GM12878 (cell line): Measurements from ENCODE around the gene SH3D19. TPM values are rescaled to one million over a fixed set of nuclear protein-coding genes. Genes with fewer than 3 reads are reported as not detected.

Experiments used
- ATAC-seq: fragments of 200-7000 bp; cut with Tn5 transposase; 3 replicates; pipeline ENCODE4 v1.9.1; 2020; ENCODE audit warnings: mild to moderate bottlenecking, moderate library complexity
- BruUV-seq: library from RNA; stranded (reverse); fragments of 400-500 nt; replicated peaks from 2 replicates; lab custom pipeline; 2021; lab: Mats Ljungman, UMichigan
- CTCF ChIA-PET: fragments of 300-600 bp; sonication (Branson Sonifier 250); formaldehyde crosslinking; extraction: SDS; loops from one replicate; lab custom pipeline; 2021; ENCODE audit warnings: inconsistent platforms; lab: Yijun Ruan, JAX
- POLR2A ChIA-PET: fragments of 350-600 bp; formaldehyde crosslinking; extraction: SDS; loops from one replicate; lab custom pipeline; 2021; ENCODE audit warnings: inconsistent platforms; lab: Charles Lee
- RAD21 ChIA-PET: fragments of 300-600 bp; sonication (Branson Sonifier 250); formaldehyde crosslinking; loops from one replicate; lab custom pipeline; 2023; ENCODE audit warnings: antibody characterized with exemption; ENCODE audit not compliant: unreplicated experiment; lab: Charles Lee
- SMC1A ChIA-PET: fragments of 300-600 bp; sonication (Branson Sonifier 250); formaldehyde crosslinking; loops from one replicate; lab custom pipeline; 2023; ENCODE audit not compliant: unreplicated experiment, uncharacterized antibody; lab: Charles Lee
- DNase-seq: peaks from one replicate; pipeline ENCODE4 v3.0.0-alpha.2; 2011; ENCODE audit warnings: low read depth, low spot score
- FAIRE-seq: peaks from 3 replicates; lab custom pipeline; 2011; peaks lifted over from hg19 to GRCh38; lab: Jason Lieb, UNC
- H2AFZ ChIP-seq: 2 replicates; pipeline ENCODE4 v1.6.0; 2011; ENCODE audit warnings: low read depth, low read length, control low read depth; ENCODE audit not compliant: control insufficient read depth
- H3K27ac ChIP-seq: 2 replicates; pipeline ENCODE4 v1.5.1; 2011; ENCODE audit warnings: control low read depth; ENCODE audit not compliant: control insufficient read depth, insufficient read depth
- H3K27me3 ChIP-seq, 2 experiments: replicated peaks in 1 of 2; 2 replicates each; pipeline versions ENCODE4 v1.6.0 to v1.6.1; 2011; ENCODE audit warnings: low read length in 1 of 2; ENCODE audit not compliant: control insufficient read depth in 2 of 2, insufficient read depth in 2 of 2
- H3K36me3 ChIP-seq, 2 experiments: 2 replicates each; pipeline ENCODE4 v1.5.1; 2011; ENCODE audit warnings: low read length in 1 of 2; ENCODE audit not compliant: control insufficient read depth in 2 of 2, insufficient read depth in 2 of 2
- H3K4me1 ChIP-seq: 2 replicates; pipeline ENCODE4 v1.6.1; 2011; ENCODE audit warnings: mild to moderate bottlenecking, low read length, moderate library complexity, mixed read lengths; ENCODE audit not compliant: control insufficient read depth, insufficient read depth
- H3K4me2 ChIP-seq: 2 replicates; pipeline ENCODE4 v1.6.0; 2011; ENCODE audit warnings: control low read depth; ENCODE audit not compliant: control insufficient read depth, insufficient read depth
- H3K4me3 ChIP-seq: fragments of 200-600 bp; sonication (generic); 2 replicates; pipeline ENCODE4 v1.5.1; 2016
- H3K79me2 ChIP-seq: 2 replicates; pipeline ENCODE4 v1.6.0; 2011; ENCODE audit warnings: low read length; ENCODE audit not compliant: control insufficient read depth, insufficient read depth
- H3K9ac ChIP-seq: 2 replicates; pipeline ENCODE4 v1.8.0; 2011; ENCODE audit warnings: low read length, control low read depth, mixed read lengths; ENCODE audit not compliant: control insufficient read depth, insufficient read depth
- H3K9me3 ChIP-seq: replicated peaks from 3 replicates; pipeline ENCODE4 v1.5.1; 2011; ENCODE audit warnings: mild to moderate bottlenecking, low read length; ENCODE audit not compliant: control insufficient read depth, insufficient read depth
- H4K20me1 ChIP-seq: 2 replicates; pipeline ENCODE4 v1.6.0; 2011; ENCODE audit not compliant: control insufficient read depth, insufficient read depth
- BACH1 ChIP-seq: fragments of 450-650 bp; IDR thresholded peaks from 2 replicates; pipeline ENCODE4 v1.6.1; 2017; ENCODE audit warnings: mild to moderate bottlenecking, borderline replicate concordance
- IKZF1 ChIP-seq: fragments of 450-650 bp; conservative IDR thresholded peaks from 2 replicates; pipeline ENCODE4 v1.6.1; 2017; ENCODE audit warnings: antibody characterized with exemption, mild to moderate bottlenecking
- MEF2A ChIP-seq: IDR thresholded peaks from 2 replicates; pipeline ENCODE4 v1.6.1; 2011; ENCODE audit warnings: low read depth, mild to moderate bottlenecking, low read length, moderate library complexity; ENCODE audit not compliant: insufficient read depth
- MTA3 ChIP-seq: IDR thresholded peaks from 2 replicates; pipeline ENCODE4 v1.6.1; 2012; ENCODE audit warnings: low read length, inconsistent platforms, borderline replicate concordance
- NBN ChIP-seq: fragments of 450-650 bp; IDR thresholded peaks from 2 replicates; pipeline ENCODE4 v1.6.1; 2016
- NFXL1 ChIP-seq: fragments of 450-650 bp; IDR thresholded peaks from 2 replicates; pipeline ENCODE4 v1.6.1; 2017; ENCODE audit warnings: antibody characterized with exemption, mild to moderate bottlenecking, borderline replicate concordance
- NR2F1 ChIP-seq: fragments of 450-650 bp; conservative IDR thresholded peaks from 2 replicates; pipeline ENCODE4 v1.6.1; 2017; ENCODE audit warnings: mild to moderate bottlenecking
- POLR2A ChIP-seq: IDR thresholded peaks from 2 replicates; pipeline ENCODE4 v1.6.1; 2011; ENCODE audit warnings: low read depth, mild to moderate bottlenecking, low read length
- POLR2AphosphoS5 ChIP-seq: IDR thresholded peaks from 2 replicates; pipeline ENCODE4 v1.6.1; 2011; ENCODE audit warnings: mild to moderate bottlenecking, low read length, inconsistent platforms
- SUZ12 ChIP-seq: fragments of 200-600 bp; sonication (generic); IDR thresholded peaks from one replicate; pipeline ENCODE4 v1.6.1; 2018; ENCODE audit warnings: antibody characterized with exemption, mild to moderate bottlenecking; ENCODE audit not compliant: unreplicated experiment
- WRNIP1 ChIP-seq: IDR thresholded peaks from 2 replicates; pipeline ENCODE4 v1.6.1; 2011; ENCODE audit warnings: low read depth, low read length, improper control_type of control experiment, borderline replicate concordance
- ZNF217 ChIP-seq: fragments of 450-650 bp; IDR thresholded peaks from 2 replicates; pipeline ENCODE4 v1.6.1; 2017; ENCODE audit warnings: antibody characterized with exemption, mild to moderate bottlenecking
- WGBS: methylation state at CpG from one replicate; pipeline ENCODE4 v1.1.6; 2016; ENCODE audit warnings: low lambda C conversion rate; ENCODE audit not compliant: insufficient replicate concordance, insufficient coverage; ENCODE audit errors: missing lambda C conversion rate; 5-methylcytosine and 5-hydroxymethylcytosine counted together
- in situ Hi-C: fragments of 300-500 bp; cut with MboI; formaldehyde crosslinking; loops from 9 replicates; pipeline ENCODE4 v1.14.3; 2018; ENCODE audit warnings: mixed read lengths
- intact Hi-C: fragments of 100-400 bp; cut with micrococcal nuclease; formaldehyde crosslinking; loops from one replicate; pipeline ENCODE4 v1.14.2; 2022; ENCODE audit not compliant: unreplicated experiment
- polyA plus RNA-seq, 11 experiments: library from polyadenylated mRNA; depleted of rRNA in 4 of 11; unstranded in 6 of 11; stranded (reverse) in 5 of 11; fragments of >200 nt; fragmentation: Nextera tagmentation in 4 of 11; fragmentation: Illumina TruSeq in 1 of 11; extraction: Ambion mirVana in 4 of 11; extraction: Trizol in 1 of 11; gene quantifications; 1 replicate in 1 of 11; 2 replicates in 10 of 11; pipeline versions ENCODE4 v1.2.1 to v1.2.3, GENCODE V29; 2011 to 2016; ENCODE audit warnings: inconsistent platforms in 2 of 11, missing spikeins in 2 of 11, low read depth in 1 of 11
- total RNA-seq, 4 experiments: library from RNA; depleted of rRNA in 3 of 4; stranded (reverse); fragments of >200 nt in 3 of 4; fragmentation: Illumina TruSeq in 1 of 4; extraction: Trizol in 1 of 4; gene quantifications; 2 replicates each; pipeline versions ENCODE4 v1.2.1 to v1.2.3, GENCODE V29; 2013 to 2021
- TF ChIP-seq, protein P1 (sequence below): fragments of 450-650 bp; formaldehyde crosslinking; IDR thresholded peaks from 2 replicates; pipeline ENCODE4 v1.4.0; 2022; ENCODE audit warnings: mild to moderate bottlenecking, moderate library complexity

The SH3D19 gene
- total and polyA plus RNA-seq, 10 of the 15 experiments (the other 5 are each of a cell fraction or from before 2014, with no cell fraction given) = 0.03 to 6.9 (median 0.33) TPM; not detected in 3

DNA sequence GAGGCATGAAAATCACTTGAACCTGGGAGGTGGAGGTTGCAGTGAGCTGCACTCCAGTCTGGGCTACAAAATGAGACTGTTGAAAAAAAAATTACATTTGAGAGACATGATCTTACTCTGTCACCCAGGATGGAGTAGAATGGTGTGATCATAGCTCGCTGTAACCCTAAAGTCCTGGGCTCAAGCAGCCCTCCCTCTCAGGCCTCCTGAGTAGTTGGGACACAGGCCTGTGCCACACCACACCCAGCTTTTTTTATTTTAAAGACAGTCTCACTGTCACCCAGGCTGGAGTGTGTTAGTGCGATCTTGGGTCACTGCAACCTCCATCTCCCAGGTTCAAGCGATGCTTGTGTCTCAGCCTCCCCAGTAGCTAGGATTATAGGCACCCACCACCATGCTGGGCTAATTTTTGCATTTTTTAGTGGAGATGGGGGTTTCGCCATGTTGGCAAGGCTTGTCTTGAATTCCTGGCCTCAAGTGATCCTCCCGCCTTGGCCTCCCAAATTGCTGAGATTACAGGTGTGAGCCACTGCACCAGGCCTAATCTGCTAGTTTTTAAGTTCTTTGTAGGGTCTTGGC, 219.9 kb downstream of the SH3D19 start:
- SMC1A ChIA-PET = interaction anchor here (0.5 to 1.8 kb wide), 5 partner anchors 9 to 257 kb away, joined by 3 to 7 read pairs (median 3); no protein-coding TSS in a partner anchor
- WGBS = 97% methylated on average over 5 of the region's 5 CpGs
- TF ChIP-seq POLR2AphosphoS5 (peak; percentile 49; the same call in 1 of the 2 replicates), POLR2A (0 out of 2 replicates have a peak, but pooled peaks have one; percentile 25), MEF2A (no peak)
- TF ChIP-seq, all 136 proteins: peak for 2
- no TSS peak for BruUV-seq
- Histone ChIP-seq H3K4me3 (no peak overlapping the region), H3K27ac (no peak overlapping the region), H3K4me1 (no peaks in the 10 kb centered on the region), H4K20me1 (peaks cover 9% of the 10 kb centered on the region), H3K4me2 (no peak overlapping the region), H3K79me2 (peaks cover 32% of the 10 kb centered on the region), H3K27me3 (no peaks in the 10 kb centered on the region), H3K9ac (no peak overlapping the region), H3K36me3 (peaks cover 12 to 31% of the 10 kb centered on the region in 2 experiments), H2AFZ (no peak overlapping the region), H3K9me3 (no peaks in the 10 kb centered on the region)
- ChIA-PET CTCF (interaction anchor here (1.0 to 1.9 kb wide), 2 partner anchors 12 to 16 kb away, joined by 3 to 12 read pairs; no protein-coding TSS in a partner anchor), RAD21 (no interaction called here), POLR2A (interaction anchor here (0.8 kb wide), 1 partner anchor 91 kb away, joined by 3 read pairs; the partner anchor contains the start of gene LRBA)
- intact Hi-C loops (no loop called here), in situ Hi-C loops (loop anchor here (25.0 kb wide), 1 partner anchor 1682 kb away; the partner anchor contains the start of genes ARFIP1 and TIGD4)
- DNase-seq = no peak
- no peak for FAIRE-seq
- peak; percentile 22 for ATAC-seq

DNA sequence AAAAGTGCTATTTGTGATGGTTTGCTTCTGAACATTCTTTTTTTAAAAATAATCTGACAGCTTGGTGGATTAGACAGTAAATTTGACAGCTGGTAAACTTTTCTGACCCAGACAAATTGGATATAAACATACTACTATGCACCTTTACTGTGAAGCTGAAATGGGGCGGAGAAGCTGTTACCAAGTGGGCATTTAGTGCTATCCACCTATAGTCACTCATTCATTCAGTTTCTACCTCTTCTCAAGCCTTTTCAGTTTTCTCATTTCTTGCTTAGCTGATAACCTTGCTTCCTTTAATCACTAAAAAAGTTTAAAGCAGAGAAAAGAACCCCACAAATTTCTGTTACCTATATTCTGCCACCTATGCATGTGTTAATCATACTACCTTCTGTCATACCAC, 220.8 kb downstream of the SH3D19 start:
- H3K9me3 ChIP-seq = no peaks in the 10 kb centered on the region
- FAIRE-seq (no peak), ATAC-seq (no peak), DNase-seq (no peak)
- TF ChIP-seq BACH1 (no peak), NR2F1 (no peak), MTA3 (no peak), NFXL1 (no peak), POLR2AphosphoS5 (no peak), WRNIP1 (no peak), SUZ12 (no peak), IKZF1 (no peak), ZNF217 (no peak), NBN (no peak)
- TF ChIP-seq, protein P1, sequence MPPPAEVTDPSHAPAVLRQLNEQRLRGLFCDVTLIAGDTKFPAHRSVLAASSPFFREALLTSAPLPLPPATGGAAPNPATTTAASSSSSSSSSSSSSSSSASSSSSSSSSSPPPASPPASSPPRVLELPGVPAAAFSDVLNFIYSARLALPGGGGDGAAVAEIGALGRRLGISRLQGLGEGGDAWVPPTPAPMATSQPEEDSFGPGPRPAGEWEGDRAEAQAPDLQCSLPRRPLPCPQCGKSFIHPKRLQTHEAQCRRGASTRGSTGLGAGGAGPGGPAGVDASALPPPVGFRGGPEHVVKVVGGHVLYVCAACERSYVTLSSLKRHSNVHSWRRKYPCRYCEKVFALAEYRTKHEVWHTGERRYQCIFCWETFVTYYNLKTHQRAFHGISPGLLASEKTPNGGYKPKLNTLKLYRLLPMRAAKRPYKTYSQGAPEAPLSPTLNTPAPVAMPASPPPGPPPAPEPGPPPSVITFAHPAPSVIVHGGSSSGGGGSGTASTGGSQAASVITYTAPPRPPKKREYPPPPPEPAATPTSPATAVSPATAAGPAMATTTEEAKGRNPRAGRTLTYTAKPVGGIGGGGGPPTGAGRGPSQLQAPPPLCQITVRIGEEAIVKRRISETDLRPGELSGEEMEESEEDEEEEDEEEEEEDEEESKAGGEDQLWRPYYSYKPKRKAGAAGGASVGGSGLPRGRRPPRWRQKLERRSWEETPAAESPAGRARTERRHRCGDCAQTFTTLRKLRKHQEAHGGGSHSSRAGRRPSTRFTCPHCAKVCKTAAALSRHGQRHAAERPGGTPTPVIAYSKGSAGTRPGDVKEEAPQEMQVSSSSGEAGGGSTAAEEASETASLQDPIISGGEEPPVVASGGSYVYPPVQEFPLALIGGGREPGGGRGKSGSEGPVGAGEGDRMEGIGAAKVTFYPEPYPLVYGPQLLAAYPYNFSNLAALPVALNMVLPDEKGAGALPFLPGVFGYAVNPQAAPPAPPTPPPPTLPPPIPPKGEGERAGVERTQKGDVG = no peak
- H4K20me1 ChIP-seq = peaks cover 9% of the 10 kb centered on the region
- no peak overlapping the region for H3K4me3 ChIP-seq
- 100% methylated on average over 1 of the region's 1 CpG for WGBS
- H3K27ac ChIP-seq = no peak overlapping the region
- ChIA-PET POLR2A (interaction anchor here (0.6 to 0.8 kb wide), 4 partner anchors 77 to 660 kb away, joined by 3 to 5 read pairs (median 4); partner anchors contain the start of gene LRBA), SMC1A (interaction anchor here (0.8 to 2.3 kb wide), 5 partner anchors 10 to 258 kb away, joined by 3 to 7 read pairs (median 5); no protein-coding TSS in a partner anchor), CTCF (interaction anchor here (0.6 to 1.9 kb wide), 5 partner anchors 13 to 129 kb away, joined by 3 to 12 read pairs (median 3); no protein-coding TSS in a partner anchor), RAD21 (no interaction called here)
- in situ Hi-C loops = loop anchor here (25.0 kb wide), 1 partner anchor 1683 kb away; the partner anchor contains the start of genes ARFIP1 and TIGD4
- no peak overlapping the region for H2AFZ ChIP-seq
- H3K36me3 ChIP-seq = peaks cover 10 to 28% of the 10 kb centered on the region in 2 experiments
- H3K4me1 ChIP-seq = no peaks in the 10 kb centered on the region
- H3K4me2 ChIP-seq = no peak overlapping the region
- peaks cover 41% of the 10 kb centered on the region for H3K79me2 ChIP-seq
- no peak overlapping the region for H3K9ac ChIP-seq
- H3K27me3 ChIP-seq = no peaks in the 10 kb centered on the region
- intact Hi-C loops = no loop called here
- no TSS peak for BruUV-seq
